PFSK-1 (cell line): ENCODE results near the gene LRP4.

Experiments
- FOXP2 ChIP-seq: optimal IDR thresholded peaks from 2 replicates; pipeline ENCODE3; 2011; ENCODE audit warnings: borderline replicate concordance, control low read depth, inconsistent platforms; ENCODE audit not compliant: insufficient read depth; ENCODE audit errors: extremely low read length, extremely low read depth
- POLR2AphosphoS5 ChIP-seq: IDR thresholded peaks from 2 replicates; pipeline ENCODE4 v1.6.1; 2012; ENCODE audit warnings: low read depth, mild to moderate bottlenecking, control low read depth, low read length, moderate library complexity
- REST ChIP-seq, 2 experiments: IDR thresholded peaks; 2 replicates each; pipeline versions ENCODE4 v1.6.1 to v1.8.0; 2011 to 2012; ENCODE audit warnings: low read depth in 2 of 2, low read length in 2 of 2, control low read depth in 1 of 2, inconsistent platforms in 1 of 2, mild to moderate bottlenecking in 1 of 2, moderate library complexity in 1 of 2; ENCODE audit not compliant: insufficient read depth in 1 of 2
- SIN3A ChIP-seq: IDR thresholded peaks from 2 replicates; pipeline ENCODE4 v1.6.1; 2012; ENCODE audit warnings: mild to moderate bottlenecking, low read length, moderate library complexity, borderline replicate concordance; ENCODE audit not compliant: insufficient read depth
- TAF1 ChIP-seq: IDR thresholded peaks from 2 replicates; pipeline ENCODE4 v1.6.1; 2012; ENCODE audit warnings: low read length, control low read depth, borderline replicate concordance; ENCODE audit not compliant: insufficient read depth

DNA sequence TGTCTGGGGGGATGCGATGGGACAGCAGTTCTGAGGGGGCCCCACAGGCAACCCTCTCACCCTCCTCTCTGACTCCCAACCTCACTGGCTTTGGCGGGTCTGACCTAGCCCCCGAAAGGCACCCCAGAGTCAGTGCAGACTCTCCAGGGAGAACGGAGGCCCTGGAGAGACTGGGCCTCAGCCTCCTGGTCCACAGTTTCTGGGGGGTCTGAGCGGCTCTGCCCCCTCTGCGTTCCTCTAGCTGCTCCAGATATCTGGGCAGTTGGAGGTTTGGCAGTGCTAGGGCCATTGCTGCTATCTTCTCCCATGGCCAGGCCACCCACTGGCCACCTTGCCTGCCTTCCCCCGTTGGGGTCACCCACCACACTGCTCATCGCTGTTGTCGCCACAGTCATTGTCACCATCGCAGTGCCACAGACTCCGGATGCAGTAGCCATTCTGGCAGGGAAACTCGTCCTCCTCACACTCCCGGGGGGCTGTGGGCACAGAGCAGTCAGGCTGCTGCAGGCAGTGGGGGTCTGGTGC, 18.8 kb downstream of the LRP4 start:
- TF ChIP-seq POLR2AphosphoS5 (no peak), TAF1 (no peak), REST (IDR thresholded peaks at IDR 0.05; ENCODE audit: insufficient read depth in 1 of 2, low read depth in 2 of 2, low read length in 2 of 2) (no peak), SIN3A (no peak), FOXP2 (no peak)
